ENCODE measurements around the gene TBK1.
A peak's percentile ranks its signal among the peaks of the same experiment; 100 is the strongest.

Gene TBK1

GRCh38 chr12:64452559-64453329, 824 bp downstream of the TBK1 start:
- peak; percentile 96 for DNase-seq (ENCODE audit: low spot score)

GRCh38 chr12:64455506-64455905, 3.6 kb downstream of the TBK1 start:
- no peak for DNase-seq (ENCODE audit: low spot score)

- no peak for DNase-seq (ENCODE audit: low spot score)
Measured at GRCh38 chr12:64456119-64456518, 4.2 kb downstream of the TBK1 start.

GRCh38 chr12:64457032-64457431, 5.1 kb downstream of the TBK1 start:
- no peak for DNase-seq (ENCODE audit: low spot score)

GRCh38 chr12:64457466-64457865, 5.5 kb downstream of the TBK1 start:
- no peak for DNase-seq (ENCODE audit: low spot score)

- DNase-seq (ENCODE audit: low spot score) = no peak
Measured at GRCh38 chr12:64457923-64458322, 6.0 kb downstream of the TBK1 start.

- no peak for DNase-seq (ENCODE audit: low spot score)
Measured at GRCh38 chr12:64459394-64459891, 7.5 kb downstream of the TBK1 start.

GRCh38 chr12:64461634-64462414, 9.9 kb downstream of the TBK1 start:
- DNase-seq (ENCODE audit: low spot score) = peak; percentile 40

- no peak for DNase-seq (ENCODE audit: low spot score)
Measured at GRCh38 chr12:64466178-64466577, 14.3 kb downstream of the TBK1 start.

GRCh38 chr12:64468966-64469365, 17.0 kb downstream of the TBK1 start:
- no peak for DNase-seq (ENCODE audit: low spot score)

- DNase-seq (ENCODE audit: low spot score) = no peak
Measured at GRCh38 chr12:64469455-64470142, 17.7 kb downstream of the TBK1 start.

GRCh38 chr12:64470495-64470894, 18.6 kb downstream of the TBK1 start:
- DNase-seq (ENCODE audit: low spot score) = no peak

- no peak for DNase-seq (ENCODE audit: low spot score)
Measured at GRCh38 chr12:64473176-64473575, 21.3 kb downstream of the TBK1 start.

GRCh38 chr12:64475518-64475917, 23.6 kb downstream of the TBK1 start:
- no peak for DNase-seq (ENCODE audit: low spot score)

- DNase-seq (ENCODE audit: low spot score) = no peak
Measured at GRCh38 chr12:64476844-64477243, 24.9 kb downstream of the TBK1 start.

- DNase-seq (ENCODE audit: low spot score) = no peak
Measured at GRCh38 chr12:64478661-64479060, 26.7 kb downstream of the TBK1 start.

- DNase-seq (ENCODE audit: low spot score) = no peak
Measured at GRCh38 chr12:64480148-64480547, 28.2 kb downstream of the TBK1 start.

- no peak for DNase-seq (ENCODE audit: low spot score)
Measured at GRCh38 chr12:64486657-64487056, 34.7 kb downstream of the TBK1 start.

- DNase-seq (ENCODE audit: low spot score) = no peak
Measured at GRCh38 chr12:64491718-64492117, 39.8 kb downstream of the TBK1 start.

GRCh38 chr12:64493513-64493912, 41.6 kb downstream of the TBK1 start:
- no peak for DNase-seq (ENCODE audit: low spot score)

- no peak for DNase-seq (ENCODE audit: low spot score)
Measured at GRCh38 chr12:64494998-64495729, 43.2 kb downstream of the TBK1 start.

- DNase-seq (ENCODE audit: low spot score) = no peak
Measured at GRCh38 chr12:64496839-64497400, 45.0 kb downstream of the TBK1 start.

Measured in RKO (cell line).